Panc1 (cell line): ENCODE results near the gene DMAC2. TPM values are rescaled to one million over a fixed set of nuclear protein-coding genes. Genes with fewer than 3 reads are reported as not detected.
A peak's percentile ranks its signal among the peaks of the same experiment; 100 is the strongest.

ENCODE experiments used
- ATAC-seq: fragments of 200-7000 bp; cut with Tn5 transposase; 2 replicates; pipeline ENCODE4 v1.9.1; 2020; ENCODE audit warnings: mild to moderate bottlenecking, moderate library complexity
- BruUV-seq: library from RNA; stranded (reverse); fragments of 400-500 nt; replicated peaks from 2 replicates; lab custom pipeline; 2021; lab: Mats Ljungman, UMichigan
- CTCF ChIA-PET: fragments of 300-600 bp; sonication (Branson Sonifier 250); formaldehyde crosslinking; loops from one replicate; lab custom pipeline; 2022; ENCODE audit warnings: antibody characterized with exemption; lab: Charles Lee
- POLR2A ChIA-PET: fragments of 300-600 bp; sonication (Branson Sonifier 250); formaldehyde crosslinking; loops from one replicate; lab custom pipeline; 2022; ENCODE audit warnings: antibody characterized with exemption; lab: Charles Lee
- DNase-seq: peaks from one replicate; pipeline ENCODE4 v3.0.0-alpha.2; 2010; ENCODE audit warnings: low read depth, low spot score
- H3K27ac ChIP-seq: 2 replicates; pipeline ENCODE4 v1.5.1; 2011; ENCODE audit warnings: mild to moderate bottlenecking, low read length, inconsistent platforms
- H3K27me3 ChIP-seq: fragments of 200-500 bp; sonication (Bioruptor generic); 2 replicates; pipeline ENCODE4 v1.6.0; 2014; ENCODE audit warnings: low read length, inconsistent platforms; ENCODE audit not compliant: control insufficient read depth, insufficient read depth
- H3K36me3 ChIP-seq: fragments of 200-500 bp; sonication (Bioruptor generic); 2 replicates; pipeline ENCODE4 v1.5.1; 2014; ENCODE audit warnings: inconsistent platforms, mild to moderate bottlenecking, low read length, moderate library complexity; ENCODE audit not compliant: control insufficient read depth, insufficient read depth
- H3K4me1 ChIP-seq: 2 replicates; pipeline ENCODE4 v1.5.1; 2011; ENCODE audit warnings: inconsistent platforms, mild to moderate bottlenecking, low read length, moderate library complexity; ENCODE audit not compliant: control insufficient read depth, insufficient read depth
- H3K4me3 ChIP-seq, 2 experiments: 2 replicates each; pipeline ENCODE4 v1.5.1; 2011 to 2012; ENCODE audit warnings: low read depth in 2 of 2, low read length in 2 of 2, mild to moderate bottlenecking in 2 of 2, inconsistent platforms in 1 of 2, moderate library complexity in 1 of 2
- H3K9me3 ChIP-seq: fragments of 200-500 bp; sonication (Bioruptor generic); 2 replicates; pipeline ENCODE4 v1.5.1; 2014; ENCODE audit warnings: low read depth, mild to moderate bottlenecking, inconsistent platforms, low read length, moderate library complexity; ENCODE audit not compliant: control insufficient read depth, insufficient read depth
- POLR2AphosphoS5 ChIP-seq: IDR thresholded peaks from 2 replicates; pipeline ENCODE4 v1.6.1; 2012; ENCODE audit warnings: mild to moderate bottlenecking, low read depth, low read length, moderate library complexity
- SIN3A ChIP-seq: IDR thresholded peaks from 2 replicates; pipeline ENCODE4 v1.6.1; 2012; ENCODE audit warnings: low read depth, mild to moderate bottlenecking, low read length, moderate library complexity, borderline replicate concordance; ENCODE audit not compliant: insufficient read depth
- TCF7L2 ChIP-seq: IDR thresholded peaks from 2 replicates; pipeline ENCODE4 v1.6.1; 2011; ENCODE audit warnings: mild to moderate bottlenecking, low read depth, low read length, inconsistent platforms
- in situ Hi-C: cut with HindIII; loops from 2 replicates; pipeline ENCODE4 v1.10.0; 2016; ENCODE audit warnings: low sequenced_read_pairs, low pct_unique_long_range_greater_than_20kb
- intact Hi-C: fragments of 100-400 bp; cut with micrococcal nuclease; formaldehyde crosslinking; loops from one replicate; pipeline ENCODE4 v1.10.0; 2022; ENCODE audit not compliant: unreplicated experiment
- total RNA-seq: library from RNA; stranded (reverse); gene quantifications from one replicate; pipeline ENCODE4 v1.2.1, GENCODE V29; 2021; ENCODE audit not compliant: unreplicated experiment
- TF ChIP-seq, protein P1 (sequence below): fragments of 450-650 bp; IDR thresholded peaks from 2 replicates; pipeline ENCODE4 v1.5.1; 2017; ENCODE audit warnings: mild to moderate bottlenecking
- TF ChIP-seq, protein P2 (sequence below), 2 experiments: IDR thresholded peaks; 2 replicates each; pipeline ENCODE4 v1.6.1; 2011 to 2012; ENCODE audit warnings: low read depth in 2 of 2, control low read depth in 1 of 2, low read length in 1 of 2, mild to moderate bottlenecking in 1 of 2, moderate library complexity in 1 of 2; ENCODE audit not compliant: insufficient read depth in 1 of 2

Gene DMAC2
- total RNA-seq, 1 experiment from 2014 or later = 37.5 TPM

DNA sequence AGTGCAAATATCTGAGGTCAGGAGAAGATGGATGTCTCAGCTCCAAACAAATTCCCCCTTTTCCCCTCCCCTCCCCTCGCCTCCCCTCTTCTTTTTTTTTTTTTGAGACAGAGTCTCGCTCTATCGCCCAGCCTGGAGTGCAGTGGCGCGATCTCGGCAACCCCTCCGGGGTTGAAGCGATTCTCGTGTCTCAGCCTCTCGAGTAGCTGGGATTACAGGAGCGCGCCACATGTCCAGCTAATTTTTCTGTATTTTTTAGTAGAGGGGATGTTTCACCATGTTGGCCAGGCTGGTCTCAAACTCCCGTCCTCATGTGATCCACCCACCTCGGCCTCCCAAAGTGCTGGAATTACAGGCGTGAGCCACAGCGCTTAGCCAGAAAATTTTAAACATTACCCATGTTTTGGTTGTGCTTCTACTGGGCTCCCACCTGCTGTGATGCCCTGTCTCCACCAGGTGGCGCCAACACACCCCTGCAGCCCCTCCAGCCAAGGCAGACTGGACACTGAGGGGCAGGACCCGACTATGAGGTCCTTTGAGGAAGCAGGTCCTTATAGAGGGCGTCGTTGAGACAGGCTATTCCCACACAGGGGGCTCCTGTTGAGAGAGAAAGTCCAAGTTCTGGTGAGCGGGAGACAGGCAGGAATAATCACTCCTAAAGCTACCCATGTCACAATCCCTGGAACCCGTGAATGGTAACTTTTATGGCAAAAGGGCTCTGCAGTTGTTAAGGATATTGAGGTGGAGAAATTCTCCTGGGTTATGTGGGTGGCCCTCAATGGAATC lies 9.6 kb upstream of the DMAC2 start:
- intact Hi-C loops (loop anchor here (2.0 kb wide), 1 partner anchor 114 kb away; no protein-coding TSS in a partner anchor), in situ Hi-C loops (no loop called here)
- H3K9me3 ChIP-seq = no peaks in the 10 kb centered on the region
- H3K4me3 ChIP-seq = peak overlapping the region in 1 of 2 experiments; percentile 29; a peak in 1 of 4 replicates
- H3K4me1 ChIP-seq = no peaks in the 10 kb centered on the region
- peak; percentile 95 for ATAC-seq
- BruUV-seq = no TSS peak
- POLR2A ChIA-PET = interaction anchor here (1.2 kb wide), 1 partner anchor 10 kb away, joined by 4 read pairs; the partner anchor contains the start of gene DMAC2
- TF ChIP-seq SIN3A (no peak), POLR2AphosphoS5 (no peak), TCF7L2 (no peak)
- TF ChIP-seq, protein P1, sequence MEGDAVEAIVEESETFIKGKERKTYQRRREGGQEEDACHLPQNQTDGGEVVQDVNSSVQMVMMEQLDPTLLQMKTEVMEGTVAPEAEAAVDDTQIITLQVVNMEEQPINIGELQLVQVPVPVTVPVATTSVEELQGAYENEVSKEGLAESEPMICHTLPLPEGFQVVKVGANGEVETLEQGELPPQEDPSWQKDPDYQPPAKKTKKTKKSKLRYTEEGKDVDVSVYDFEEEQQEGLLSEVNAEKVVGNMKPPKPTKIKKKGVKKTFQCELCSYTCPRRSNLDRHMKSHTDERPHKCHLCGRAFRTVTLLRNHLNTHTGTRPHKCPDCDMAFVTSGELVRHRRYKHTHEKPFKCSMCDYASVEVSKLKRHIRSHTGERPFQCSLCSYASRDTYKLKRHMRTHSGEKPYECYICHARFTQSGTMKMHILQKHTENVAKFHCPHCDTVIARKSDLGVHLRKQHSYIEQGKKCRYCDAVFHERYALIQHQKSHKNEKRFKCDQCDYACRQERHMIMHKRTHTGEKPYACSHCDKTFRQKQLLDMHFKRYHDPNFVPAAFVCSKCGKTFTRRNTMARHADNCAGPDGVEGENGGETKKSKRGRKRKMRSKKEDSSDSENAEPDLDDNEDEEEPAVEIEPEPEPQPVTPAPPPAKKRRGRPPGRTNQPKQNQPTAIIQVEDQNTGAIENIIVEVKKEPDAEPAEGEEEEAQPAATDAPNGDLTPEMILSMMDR = peak; percentile 93
- TF ChIP-seq, protein P2, sequence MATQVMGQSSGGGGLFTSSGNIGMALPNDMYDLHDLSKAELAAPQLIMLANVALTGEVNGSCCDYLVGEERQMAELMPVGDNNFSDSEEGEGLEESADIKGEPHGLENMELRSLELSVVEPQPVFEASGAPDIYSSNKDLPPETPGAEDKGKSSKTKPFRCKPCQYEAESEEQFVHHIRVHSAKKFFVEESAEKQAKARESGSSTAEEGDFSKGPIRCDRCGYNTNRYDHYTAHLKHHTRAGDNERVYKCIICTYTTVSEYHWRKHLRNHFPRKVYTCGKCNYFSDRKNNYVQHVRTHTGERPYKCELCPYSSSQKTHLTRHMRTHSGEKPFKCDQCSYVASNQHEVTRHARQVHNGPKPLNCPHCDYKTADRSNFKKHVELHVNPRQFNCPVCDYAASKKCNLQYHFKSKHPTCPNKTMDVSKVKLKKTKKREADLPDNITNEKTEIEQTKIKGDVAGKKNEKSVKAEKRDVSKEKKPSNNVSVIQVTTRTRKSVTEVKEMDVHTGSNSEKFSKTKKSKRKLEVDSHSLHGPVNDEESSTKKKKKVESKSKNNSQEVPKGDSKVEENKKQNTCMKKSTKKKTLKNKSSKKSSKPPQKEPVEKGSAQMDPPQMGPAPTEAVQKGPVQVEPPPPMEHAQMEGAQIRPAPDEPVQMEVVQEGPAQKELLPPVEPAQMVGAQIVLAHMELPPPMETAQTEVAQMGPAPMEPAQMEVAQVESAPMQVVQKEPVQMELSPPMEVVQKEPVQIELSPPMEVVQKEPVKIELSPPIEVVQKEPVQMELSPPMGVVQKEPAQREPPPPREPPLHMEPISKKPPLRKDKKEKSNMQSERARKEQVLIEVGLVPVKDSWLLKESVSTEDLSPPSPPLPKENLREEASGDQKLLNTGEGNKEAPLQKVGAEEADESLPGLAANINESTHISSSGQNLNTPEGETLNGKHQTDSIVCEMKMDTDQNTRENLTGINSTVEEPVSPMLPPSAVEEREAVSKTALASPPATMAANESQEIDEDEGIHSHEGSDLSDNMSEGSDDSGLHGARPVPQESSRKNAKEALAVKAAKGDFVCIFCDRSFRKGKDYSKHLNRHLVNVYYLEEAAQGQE (IDR thresholded peaks at IDR 0.05; ENCODE audit: insufficient read depth in 1 of 2, low read depth in 2 of 2, low read length in 1 of 2) = no peak
- H3K27me3 ChIP-seq = no peaks in the 10 kb centered on the region
- DNase-seq = peak; percentile 45
- no peak overlapping the region for H3K27ac ChIP-seq
- H3K36me3 ChIP-seq = no peaks in the 10 kb centered on the region
- CTCF ChIA-PET = interaction anchor here (0.6 to 2.7 kb wide), 7 partner anchors 81 to 580 kb away, joined by 3 to 11 read pairs (median 4); no protein-coding TSS in a partner anchor

DNA sequence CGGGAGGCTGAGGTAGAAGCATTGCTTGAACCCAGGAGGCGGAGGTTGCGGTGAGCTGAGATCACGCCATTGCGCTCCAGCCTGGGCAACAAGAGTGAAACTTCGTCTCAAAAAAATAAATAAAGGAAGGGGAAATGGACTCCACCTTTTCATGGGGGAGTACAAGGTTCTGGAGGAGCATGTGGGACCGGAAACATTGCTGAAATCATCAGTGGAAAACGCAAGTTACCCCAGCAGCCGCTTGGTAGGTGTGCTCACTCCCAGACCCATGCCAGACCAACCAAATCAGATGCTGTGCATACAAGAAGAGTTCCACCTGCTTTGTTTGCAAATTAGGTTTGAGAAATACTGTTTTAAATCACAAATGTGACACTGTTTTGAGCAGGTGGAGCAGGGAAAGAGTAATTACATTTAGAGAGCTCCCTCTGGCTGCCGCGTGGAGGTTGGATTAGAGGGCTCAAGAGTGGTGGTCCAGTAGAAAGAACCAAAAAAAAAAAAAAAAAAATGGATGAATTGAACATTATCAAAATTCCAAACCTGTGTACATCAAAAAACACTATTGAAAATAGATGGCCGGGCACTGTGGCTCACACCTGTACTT lies 8.1 kb upstream of the DMAC2 start:
- no peaks in the 10 kb centered on the region for H3K27me3 ChIP-seq
- H3K36me3 ChIP-seq = no peaks in the 10 kb centered on the region
- H3K27ac ChIP-seq = no peak overlapping the region
- no peak overlapping the region for H3K4me3 ChIP-seq
- in situ Hi-C loops = no loop called here
- ChIA-PET POLR2A (interaction anchor here (0.7 to 1.2 kb wide), 2 partner anchors 8 to 116 kb away, joined by 4 read pairs; partner anchors contain the start of gene DMAC2), CTCF (interaction anchor here (2.7 kb wide), 1 partner anchor 116 kb away, joined by 11 read pairs; no protein-coding TSS in a partner anchor)
- no TSS peak for BruUV-seq
- intact Hi-C loops = loop anchor here (2.0 kb wide), 1 partner anchor 115 kb away; no protein-coding TSS in a partner anchor
- TF ChIP-seq, protein P1 = peak; percentile 18
- TF ChIP-seq, protein P2 (IDR thresholded peaks at IDR 0.05; ENCODE audit: insufficient read depth in 1 of 2, low read depth in 2 of 2, low read length in 1 of 2) = no peak
- no peak for TF ChIP-seq TCF7L2
- TF ChIP-seq POLR2AphosphoS5 = no peak
- TF ChIP-seq SIN3A = no peak
- H3K9me3 ChIP-seq = no peaks in the 10 kb centered on the region
- DNase-seq = no peak
- H3K4me1 ChIP-seq = no peaks in the 10 kb centered on the region
- no peak for ATAC-seq
